ENCODE data around the gene CSRP2.

DNA sequence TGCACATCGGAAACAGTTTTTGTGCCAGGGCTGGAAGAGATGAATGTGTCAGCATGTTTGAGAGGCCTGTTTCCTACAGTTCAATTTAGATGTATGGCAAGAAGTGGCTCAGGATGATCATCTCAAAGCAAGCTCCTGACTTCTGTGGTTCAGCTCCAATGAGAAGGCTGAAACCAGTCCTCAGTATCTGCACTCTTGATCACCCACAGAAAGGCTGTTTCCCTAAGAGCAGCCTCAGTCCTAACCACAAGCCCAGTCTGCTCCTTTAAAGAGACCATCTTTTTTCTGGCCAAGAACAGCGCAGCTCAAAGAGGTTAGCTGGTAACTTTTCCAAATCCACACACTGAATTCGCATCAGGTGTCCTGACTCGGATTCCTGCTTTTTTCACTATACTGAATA, 19.2 kb downstream of the CSRP2 start:
- TF ChIP-seq EP300 (IDR thresholded peaks at IDR 0.05; ENCODE audit: borderline replicate concordance) (no peak), TAF1 (IDR thresholded peaks at IDR 0.05; ENCODE audit: low read depth) (no peak), CREB1 (IDR thresholded peaks at IDR 0.05; ENCODE audit: low read depth) (no peak), FOXM1 (IDR thresholded peaks at IDR 0.05; ENCODE audit: borderline replicate concordance, low read depth) (no peak), RAD21 (IDR thresholded peaks at IDR 0.05; ENCODE audit: low read depth) (no peak), USF1 (IDR thresholded peaks at IDR 0.05) (no peak), ZBTB7A (IDR thresholded peaks at IDR 0.05; ENCODE audit: low read depth) (no peak)
- TF ChIP-seq, protein P1, sequence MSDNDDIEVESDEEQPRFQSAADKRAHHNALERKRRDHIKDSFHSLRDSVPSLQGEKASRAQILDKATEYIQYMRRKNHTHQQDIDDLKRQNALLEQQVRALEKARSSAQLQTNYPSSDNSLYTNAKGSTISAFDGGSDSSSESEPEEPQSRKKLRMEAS (IDR thresholded peaks at IDR 0.05), result no peak

Data from Ishikawa (cell line).